ENCODE results near the gene ZG16.
"Not testable (repeated sequence)": the region's sequence is repeated elsewhere in the genome, so short reads cannot be mapped to it uniquely, and the experiment has no call there.

Gene ZG16

DNA sequence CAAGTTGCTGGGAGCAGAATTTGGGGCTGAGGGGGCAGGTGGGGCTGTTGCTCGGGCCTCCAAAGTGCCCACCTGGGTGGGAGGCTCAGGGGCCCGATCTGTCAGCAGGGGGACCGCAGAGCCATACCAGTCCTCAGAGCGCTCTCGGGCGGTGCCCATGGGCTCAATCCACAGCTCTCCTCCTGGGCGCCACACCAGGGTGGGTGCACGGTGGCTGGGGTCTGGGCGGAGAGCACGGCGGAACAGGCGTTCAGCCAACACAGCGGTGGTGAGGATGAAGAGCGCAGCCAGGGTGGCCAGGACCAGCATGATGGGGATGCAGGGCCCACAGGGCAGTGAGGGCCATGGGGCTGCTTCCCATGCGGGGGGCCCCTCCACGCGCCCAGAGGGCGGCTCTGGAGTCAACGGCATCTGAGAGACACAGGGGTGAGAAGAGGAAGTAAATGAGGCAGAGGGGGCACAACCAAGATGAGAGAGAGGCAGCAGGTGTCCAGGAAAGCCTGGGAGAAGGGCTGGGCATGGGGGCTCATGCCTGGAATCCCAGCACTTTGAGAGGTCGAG lies 33.4 kb upstream of the ZG16 start:
- Histone ChIP-seq H3K27me3 (ENCODE audit: insufficient read depth, low read length) (no peaks in the 10 kb centered on the region; the same call in 1 of the 2 replicates), H3K79me2 (ENCODE audit: insufficient read depth, low read length) (no peaks in the 10 kb centered on the region), H3K36me3 (ENCODE audit: insufficient read depth, low read length) (no peaks in the 10 kb centered on the region; the same call in 1 of the 2 replicates), H3K27ac (ENCODE audit: low read depth, low read length, poor library complexity, severe bottlenecking) (no peak overlapping the region), H2AFZ (ENCODE audit: low read length) (no peak overlapping the region), H3K4me3 (ENCODE audit: low read depth, low read length, poor library complexity, severe bottlenecking) (no peak overlapping the region), H3K9ac (ENCODE audit: low read length) (no peak overlapping the region), H4K20me1 (ENCODE audit: insufficient read depth, low read length) (no peaks in the 10 kb centered on the region), H3K9me3 (ENCODE audit: low read length) (no peaks in the 10 kb centered on the region), H3F3A (ENCODE audit: insufficient read depth, low read length) (no peaks in the 10 kb centered on the region), H3K4me2 (ENCODE audit: low read length) (no peak overlapping the region), H3K4me1 (ENCODE audit: insufficient read depth, low read length, severe bottlenecking) (peaks cover 9% of the 10 kb centered on the region), H3K9me2 (ENCODE audit: low read depth, low read length) (no peaks in the 10 kb centered on the region)
- TF ChIP-seq EZH2 (IDR thresholded peaks at IDR 0.05; ENCODE audit: borderline replicate concordance, low read length) (no peak), CTCF (IDR thresholded peaks at IDR 0.05; ENCODE audit: low read length) (no peak)

DNA sequence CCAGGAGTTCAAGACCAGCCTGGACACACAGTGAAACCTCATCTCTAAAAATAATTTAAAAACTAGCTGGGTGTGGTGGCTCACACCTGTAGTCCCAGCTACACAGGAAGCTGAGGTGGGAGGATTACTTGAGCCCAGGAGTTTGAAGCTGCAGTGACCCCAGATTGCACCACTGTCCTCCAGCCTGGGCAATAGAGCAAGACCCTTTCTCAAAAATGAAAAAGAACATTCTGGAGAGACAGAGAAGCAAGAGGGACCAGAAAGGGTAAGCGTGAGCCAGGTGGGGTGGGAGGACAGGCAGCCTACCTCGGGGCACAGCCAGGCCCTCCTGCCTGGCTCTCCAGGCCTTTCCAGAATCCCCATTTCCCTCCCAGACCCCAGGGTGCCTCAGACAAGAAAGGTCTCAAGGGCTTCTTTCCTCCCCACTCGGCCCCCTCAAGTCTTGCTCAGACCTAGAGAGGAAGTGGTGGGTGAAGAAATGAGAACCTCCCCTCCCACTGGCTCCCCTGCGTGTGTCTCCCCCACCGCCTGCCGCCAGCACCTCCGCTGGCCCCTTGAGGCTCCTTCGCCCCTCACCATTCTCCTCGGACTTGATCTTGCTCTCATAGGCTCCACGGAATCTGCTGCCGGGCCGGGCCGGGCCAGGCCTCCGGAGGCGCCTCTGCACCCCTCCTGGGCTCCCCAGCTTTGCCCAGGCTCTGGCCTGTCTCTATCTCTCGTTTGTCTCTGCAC lies 32.8 kb upstream of the ZG16 start:
- H3K79me2 ChIP-seq (ENCODE audit: insufficient read depth, low read length): no peaks in the 10 kb centered on the region
- no peaks in the 10 kb centered on the region; the same call in 1 of the 2 replicates for H3K27me3 ChIP-seq (ENCODE audit: insufficient read depth, low read length)
- H3F3A ChIP-seq (ENCODE audit: insufficient read depth, low read length): no peaks in the 10 kb centered on the region
- no peaks in the 10 kb centered on the region for H3K9me3 ChIP-seq (ENCODE audit: low read length)
- H3K4me1 ChIP-seq (ENCODE audit: insufficient read depth, low read length, severe bottlenecking): peaks cover 9% of the 10 kb centered on the region
- no peak overlapping the region for H3K27ac ChIP-seq (ENCODE audit: low read depth, low read length, poor library complexity, severe bottlenecking)
- H4K20me1 ChIP-seq (ENCODE audit: insufficient read depth, low read length): no peaks in the 10 kb centered on the region
- H3K36me3 ChIP-seq (ENCODE audit: insufficient read depth, low read length): no peaks in the 10 kb centered on the region; the same call in 1 of the 2 replicates
- no peak overlapping the region for H2AFZ ChIP-seq (ENCODE audit: low read length)
- peak overlapping the region; percentile 36 for H3K4me3 ChIP-seq (ENCODE audit: low read depth, low read length, poor library complexity, severe bottlenecking)
- TF ChIP-seq CTCF (IDR thresholded peaks at IDR 0.05; ENCODE audit: low read length) (no peak), EZH2 (IDR thresholded peaks at IDR 0.05; ENCODE audit: borderline replicate concordance, low read length) (no peak)
- peak overlapping the region; percentile 43 for H3K4me2 ChIP-seq (ENCODE audit: low read length)
- H3K9me2 ChIP-seq (ENCODE audit: low read depth, low read length): no peaks in the 10 kb centered on the region
- peak overlapping the region; percentile 13; the same call in 1 of the 2 replicates for H3K9ac ChIP-seq (ENCODE audit: low read length)

DNA sequence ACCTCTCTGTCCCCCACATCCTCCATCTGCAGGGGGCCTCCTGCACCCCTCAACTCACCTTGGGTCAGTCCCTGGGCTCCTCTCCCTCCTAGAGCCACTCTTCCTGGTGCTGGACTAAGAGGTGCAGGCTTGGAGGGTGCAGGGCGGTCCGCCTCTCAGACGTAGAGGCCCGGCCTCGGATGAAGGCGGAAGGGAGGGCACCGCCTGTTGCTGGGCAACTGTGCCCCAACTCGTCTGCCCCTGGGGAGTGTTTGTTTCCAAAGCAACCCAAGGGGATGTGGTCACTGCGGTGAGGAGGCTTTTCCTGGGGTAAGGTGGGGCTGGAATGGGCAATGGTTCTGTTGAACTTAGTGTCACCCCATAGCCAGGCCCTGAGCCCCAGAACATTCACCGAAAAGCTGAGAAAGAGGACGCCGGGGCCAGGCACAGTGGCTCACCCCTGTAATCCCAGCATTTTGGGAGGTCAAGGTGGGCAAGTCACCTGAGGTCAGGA lies 32.2 kb upstream of the ZG16 start, which contains the start of gene C16orf54:
Gene C16orf54, minus strand, starts transcription at position 138 of the 493 bp plus-strand sequence. CDS start 1,039 bp downstream, outside the sequence.
- peak within 1 kb of the TSS; percentile 43 for H3K4me2 ChIP-seq (ENCODE audit: low read length)
- H3F3A ChIP-seq (ENCODE audit: insufficient read depth, low read length): no peaks in the 10 kb centered on the region
- no peaks in the 10 kb centered on the region for H3K9me3 ChIP-seq (ENCODE audit: low read length)
- H3K27me3 ChIP-seq (ENCODE audit: insufficient read depth, low read length): no peaks in the 10 kb centered on the region; the same call in 1 of the 2 replicates
- peak within 1 kb of the TSS; percentile 36 for H3K4me3 ChIP-seq (ENCODE audit: low read depth, low read length, poor library complexity, severe bottlenecking)
- H3K27ac ChIP-seq (ENCODE audit: low read depth, low read length, poor library complexity, severe bottlenecking): no peak within 1 kb of the TSS
- H3K9ac ChIP-seq (ENCODE audit: low read length): peak within 1 kb of the TSS; percentile 13; the same call in 1 of the 2 replicates
- no peak within 1 kb of the TSS for H2AFZ ChIP-seq (ENCODE audit: low read length)
- TF ChIP-seq EZH2 (IDR thresholded peaks at IDR 0.05; ENCODE audit: borderline replicate concordance, low read length) (no peak), CTCF (IDR thresholded peaks at IDR 0.05; ENCODE audit: low read length) (no peak)
- no peaks in the 10 kb centered on the region for H3K79me2 ChIP-seq (ENCODE audit: insufficient read depth, low read length)
- H3K9me2 ChIP-seq (ENCODE audit: low read depth, low read length): no peaks in the 10 kb centered on the region
- H4K20me1 ChIP-seq (ENCODE audit: insufficient read depth, low read length): no peaks in the 10 kb centered on the region
- peaks cover 9% of the 10 kb centered on the region for H3K4me1 ChIP-seq (ENCODE audit: insufficient read depth, low read length, severe bottlenecking)
- H3K36me3 ChIP-seq (ENCODE audit: insufficient read depth, low read length): no peaks in the 10 kb centered on the region; the same call in 1 of the 2 replicates

DNA sequence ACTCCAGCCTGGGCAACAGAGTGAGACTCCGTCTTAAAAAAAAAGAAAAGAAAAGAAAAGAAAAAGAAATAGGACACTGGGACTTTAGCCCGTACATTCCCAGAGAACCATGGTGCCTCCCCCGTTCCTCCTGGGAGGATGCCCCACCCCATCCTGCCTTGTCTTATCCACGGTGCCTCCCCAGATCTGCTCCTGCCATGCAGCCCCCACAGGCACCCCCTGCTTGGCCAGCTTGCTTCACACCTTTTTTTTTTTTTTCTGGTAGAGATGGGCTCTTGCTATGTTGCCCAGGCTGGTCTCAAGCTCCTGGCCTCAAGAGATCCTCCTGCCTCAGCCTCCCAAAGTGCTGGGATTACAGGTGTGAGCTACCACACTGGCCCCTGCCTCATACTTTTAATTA lies 31.5 kb upstream of the ZG16 start:
- H3K4me1 ChIP-seq (ENCODE audit: insufficient read depth, low read length, severe bottlenecking); H4K20me1 ChIP-seq (ENCODE audit: insufficient read depth, low read length); H3F3A ChIP-seq (ENCODE audit: insufficient read depth, low read length); H3K4me3 ChIP-seq (ENCODE audit: low read depth, low read length, poor library complexity, severe bottlenecking); H3K9me2 ChIP-seq (ENCODE audit: low read depth, low read length); H2AFZ ChIP-seq (ENCODE audit: low read length); H3K27me3 ChIP-seq (ENCODE audit: insufficient read depth, low read length); H3K9me3 ChIP-seq (ENCODE audit: low read length); H3K79me2 ChIP-seq (ENCODE audit: insufficient read depth, low read length); H3K4me2 ChIP-seq (ENCODE audit: low read length); H3K9ac ChIP-seq (ENCODE audit: low read length); H3K36me3 ChIP-seq (ENCODE audit: insufficient read depth, low read length); H3K27ac ChIP-seq (ENCODE audit: low read depth, low read length, poor library complexity, severe bottlenecking): not testable (repeated sequence)

All from OCI-LY1 (cell line).